HFF-Myc (cell line): ENCODE results near the gene LGALSL.

Experiments used
- DNase-seq: peaks from one replicate; pipeline ENCODE4 v3.0.0-alpha.2; 2011; ENCODE audit warnings: low read depth; ENCODE audit errors: extremely low read depth
- H3K4me3 ChIP-seq: replicated peaks from 2 replicates; pipeline ENCODE4 v1.5.1; 2011; ENCODE audit warnings: low read depth, mild to moderate bottlenecking, control low read depth, low read length
- TF ChIP-seq, protein P1 (sequence below): IDR thresholded peaks from 2 replicates; pipeline ENCODE4 v1.5.1; 2012; ENCODE audit warnings: mild to moderate bottlenecking, low read depth, low read length, control low read depth; ENCODE audit errors: missing control alignments

Gene LGALSL

DNA sequence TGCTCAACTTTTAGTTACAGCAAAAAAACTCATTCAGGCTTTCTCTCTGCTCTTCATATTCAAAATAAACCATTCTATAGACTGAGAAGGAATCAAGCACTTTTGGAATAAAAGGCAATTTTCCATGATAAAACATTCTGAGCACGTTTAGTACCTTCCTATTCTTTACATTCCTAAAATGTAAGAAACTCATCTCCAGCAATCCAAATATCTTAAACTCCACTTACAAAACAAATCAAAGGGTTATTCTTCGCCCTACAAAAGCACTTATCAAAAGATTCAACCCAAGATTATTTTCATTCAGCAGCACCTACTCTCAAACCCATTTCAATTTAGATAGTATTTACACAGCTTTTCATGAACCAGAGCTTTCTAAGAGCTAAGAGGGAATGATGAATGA is 2.9 kb upstream of the LGALSL start:
- H3K4me3 ChIP-seq: no peak overlapping the region
- DNase-seq: no peak
- TF ChIP-seq, protein P1, sequence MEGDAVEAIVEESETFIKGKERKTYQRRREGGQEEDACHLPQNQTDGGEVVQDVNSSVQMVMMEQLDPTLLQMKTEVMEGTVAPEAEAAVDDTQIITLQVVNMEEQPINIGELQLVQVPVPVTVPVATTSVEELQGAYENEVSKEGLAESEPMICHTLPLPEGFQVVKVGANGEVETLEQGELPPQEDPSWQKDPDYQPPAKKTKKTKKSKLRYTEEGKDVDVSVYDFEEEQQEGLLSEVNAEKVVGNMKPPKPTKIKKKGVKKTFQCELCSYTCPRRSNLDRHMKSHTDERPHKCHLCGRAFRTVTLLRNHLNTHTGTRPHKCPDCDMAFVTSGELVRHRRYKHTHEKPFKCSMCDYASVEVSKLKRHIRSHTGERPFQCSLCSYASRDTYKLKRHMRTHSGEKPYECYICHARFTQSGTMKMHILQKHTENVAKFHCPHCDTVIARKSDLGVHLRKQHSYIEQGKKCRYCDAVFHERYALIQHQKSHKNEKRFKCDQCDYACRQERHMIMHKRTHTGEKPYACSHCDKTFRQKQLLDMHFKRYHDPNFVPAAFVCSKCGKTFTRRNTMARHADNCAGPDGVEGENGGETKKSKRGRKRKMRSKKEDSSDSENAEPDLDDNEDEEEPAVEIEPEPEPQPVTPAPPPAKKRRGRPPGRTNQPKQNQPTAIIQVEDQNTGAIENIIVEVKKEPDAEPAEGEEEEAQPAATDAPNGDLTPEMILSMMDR: no peak

DNA sequence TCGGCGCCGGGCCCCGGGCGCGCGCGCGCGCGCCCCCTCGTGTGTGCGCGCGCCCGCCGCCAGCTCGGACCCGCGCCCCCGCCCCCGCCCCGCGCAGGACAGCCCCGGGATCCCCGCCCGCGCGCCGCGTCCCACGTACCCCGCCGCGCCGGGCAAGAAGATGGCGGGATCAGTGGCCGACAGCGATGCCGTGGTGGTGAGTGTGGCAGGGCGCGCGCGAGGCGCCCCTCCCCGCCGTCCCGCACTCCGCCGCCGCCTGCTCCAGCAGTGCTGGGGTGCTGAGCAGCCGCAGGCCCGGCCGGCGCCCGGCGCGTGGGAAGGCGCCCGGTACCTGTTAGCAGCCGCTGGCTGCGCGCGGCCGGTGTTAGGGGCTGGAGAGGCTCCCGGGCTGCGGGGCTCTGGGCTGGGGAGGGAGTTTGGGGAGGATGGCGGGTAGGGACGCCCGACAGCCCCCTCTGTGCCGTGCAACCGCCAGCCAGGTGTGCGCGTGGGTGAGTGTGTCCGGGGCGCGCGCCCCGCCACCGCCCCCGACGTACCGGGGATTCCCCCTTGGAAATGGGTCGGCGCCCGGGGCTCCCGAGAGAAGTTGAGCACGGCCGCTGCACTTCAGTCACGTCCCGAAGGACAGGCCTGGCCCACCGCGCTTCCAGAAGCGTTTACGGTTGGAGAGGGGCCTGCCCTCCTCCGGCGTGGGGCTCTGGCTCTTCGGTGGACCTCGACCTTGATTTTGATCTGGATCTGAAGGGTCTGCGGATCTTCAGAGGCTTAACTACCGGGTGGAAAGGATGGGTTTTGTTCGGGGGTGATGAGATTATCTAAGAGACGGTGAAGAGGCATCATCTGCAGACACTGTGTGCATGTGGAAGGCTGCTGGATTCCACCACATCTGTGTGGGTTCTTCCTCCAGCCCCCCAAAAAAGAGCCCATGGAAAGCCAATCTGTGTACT is 697 bp downstream of the LGALSL start:
- H3K4me3 ChIP-seq: peak overlapping the region; percentile 58
- DNase-seq: no peak
- TF ChIP-seq, protein P1: no peak

GRCh38 chr2:64455545-64455944 is 1.6 kb downstream of the LGALSL start:
- H3K4me3 ChIP-seq: peak overlapping the region; percentile 58; the same call in 1 of the 2 replicates

GRCh38 chr2:64456293-64456692 is 2.3 kb downstream of the LGALSL start:
- DNase-seq: no peak
- TF ChIP-seq, protein P1: no peak
- H3K4me3 ChIP-seq: no peak overlapping the region

More at GRCh38 chr2:64455545-64455944, 1.6 kb downstream of the LGALSL start:
- DNase-seq: no peak
- TF ChIP-seq, protein P1: no peak

GRCh38 chr2:64457524-64457923 is 3.6 kb downstream of the LGALSL start:
- no peak for DNase-seq
- H3K4me3 ChIP-seq: no peak overlapping the region
- TF ChIP-seq, protein P1: no peak

- no peak overlapping the region for H3K4me3 ChIP-seq
- TF ChIP-seq, protein P1: no peak
- DNase-seq: no peak
These were observed 5.6 kb downstream of the LGALSL start for GRCh38 chr2:64459575-64459974.
